ENCODE data around the gene PELO.
"Not testable (repeated sequence)": the region's sequence is repeated elsewhere in the genome, so short reads cannot be mapped to it uniquely, and the experiment has no call there.

PELO gene

DNA sequence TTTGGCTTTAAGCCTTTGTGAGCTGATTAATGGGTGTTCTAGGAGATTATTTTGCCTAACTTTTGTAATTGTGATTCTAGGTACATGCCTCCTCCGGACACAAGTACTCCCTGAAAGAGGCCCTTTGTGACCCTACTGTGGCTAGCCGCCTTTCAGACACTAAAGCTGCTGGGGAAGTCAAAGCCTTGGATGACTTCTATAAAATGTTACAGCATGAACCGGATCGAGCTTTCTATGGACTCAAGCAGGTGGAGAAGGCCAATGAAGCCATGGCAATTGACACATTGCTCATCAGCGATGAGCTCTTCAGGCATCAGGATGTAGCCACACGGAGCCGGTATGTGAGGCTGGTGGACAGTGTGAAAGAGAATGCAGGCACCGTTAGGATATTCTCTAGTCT is 13.6 kb downstream of the PELO start:
- DNase-seq (ENCODE audit: low read depth), result no peak

DNA sequence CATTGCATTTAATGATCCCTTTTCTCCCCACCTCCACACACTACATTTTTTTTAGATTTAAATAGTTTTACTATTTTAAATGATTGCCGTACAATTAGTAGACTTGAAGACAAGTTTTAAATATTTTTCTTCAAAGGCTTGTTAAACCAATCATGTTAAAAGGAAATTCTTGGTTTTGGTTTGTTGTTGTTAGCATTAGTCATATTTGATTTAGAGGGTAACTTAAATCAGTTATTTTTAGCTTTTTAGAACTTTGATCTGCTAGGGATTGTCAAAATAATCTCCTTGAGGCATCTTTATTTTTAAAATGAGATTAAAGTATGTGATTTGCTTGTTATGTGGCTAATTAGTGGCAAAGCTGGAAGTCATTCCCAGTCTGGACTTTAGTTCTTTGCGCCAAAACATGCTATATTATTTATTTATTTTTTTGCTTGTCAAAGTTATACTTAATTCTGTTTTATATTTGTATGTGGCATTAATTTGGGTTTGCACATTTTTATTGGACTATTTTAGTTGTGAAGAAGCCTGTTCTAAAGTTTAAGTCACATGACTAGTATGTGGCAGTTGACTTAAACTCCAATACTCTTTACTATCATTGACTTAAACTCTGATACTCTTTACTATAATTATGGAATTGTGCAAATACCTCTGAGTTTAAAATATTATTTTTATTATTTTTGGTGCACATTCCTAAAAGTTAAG is 14.7 kb downstream of the PELO start:
- DNase-seq (ENCODE audit: low read depth), result no peak

DNA sequence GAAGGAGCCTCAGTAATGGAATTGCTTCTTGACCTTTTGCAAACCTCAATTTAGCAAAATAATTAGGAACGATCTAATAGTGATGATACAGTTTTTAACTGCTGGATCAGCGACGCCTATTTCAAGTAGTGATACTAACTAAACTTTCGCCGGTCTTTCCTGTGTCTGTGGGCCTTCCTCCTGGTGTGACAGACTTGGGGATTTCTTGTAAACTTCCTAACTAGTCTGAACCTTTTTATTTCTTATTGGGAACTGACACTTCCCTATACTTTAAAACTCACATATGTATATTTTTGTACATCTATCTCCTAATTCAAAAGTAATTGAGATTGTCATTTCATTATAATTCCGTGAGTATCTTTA is 15.2 kb downstream of the PELO start:
- DNase-seq (ENCODE audit: low read depth), result no peak

DNA sequence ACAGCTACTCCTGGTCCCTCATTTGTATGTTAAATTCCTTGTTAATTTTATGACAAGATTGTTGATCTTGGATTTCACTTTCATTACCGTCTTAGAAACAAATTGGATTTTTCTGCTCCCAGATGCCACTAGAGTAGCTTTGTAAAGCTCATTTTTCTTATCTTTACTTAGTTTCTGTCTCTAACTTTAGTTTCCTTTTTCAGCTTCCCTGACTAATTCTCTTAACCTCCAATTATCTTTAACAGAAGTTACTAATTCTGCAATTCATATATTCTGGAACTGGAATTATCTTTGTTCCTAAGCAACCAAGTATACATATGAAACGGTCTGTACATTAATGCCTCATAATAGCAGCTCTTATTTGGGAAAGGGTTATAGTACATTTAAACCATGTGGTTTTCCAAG is 16.7 kb downstream of the PELO start:
- DNase-seq (ENCODE audit: low read depth), result no peak

DNA sequence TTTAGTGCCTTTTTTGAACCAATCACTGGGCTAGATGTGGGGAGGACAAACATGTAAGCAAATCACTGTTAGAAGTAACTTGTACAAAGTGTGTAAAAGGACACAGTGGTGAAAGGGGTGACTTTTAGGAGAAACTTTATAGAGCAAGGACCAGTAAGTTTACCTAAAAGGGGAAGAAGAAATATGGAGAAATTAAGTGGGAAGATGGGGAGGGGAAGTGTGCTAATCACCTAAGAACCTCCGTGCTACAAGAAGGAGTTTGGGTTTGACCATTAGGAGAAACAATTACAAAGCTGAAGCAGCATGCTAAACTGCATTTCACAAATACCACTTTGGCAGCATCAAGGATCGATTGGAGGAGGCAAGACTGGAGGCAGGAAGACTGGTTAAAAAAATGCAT is 17.3 kb downstream of the PELO start:
- DNase-seq (ENCODE audit: low read depth), result no peak

DNA sequence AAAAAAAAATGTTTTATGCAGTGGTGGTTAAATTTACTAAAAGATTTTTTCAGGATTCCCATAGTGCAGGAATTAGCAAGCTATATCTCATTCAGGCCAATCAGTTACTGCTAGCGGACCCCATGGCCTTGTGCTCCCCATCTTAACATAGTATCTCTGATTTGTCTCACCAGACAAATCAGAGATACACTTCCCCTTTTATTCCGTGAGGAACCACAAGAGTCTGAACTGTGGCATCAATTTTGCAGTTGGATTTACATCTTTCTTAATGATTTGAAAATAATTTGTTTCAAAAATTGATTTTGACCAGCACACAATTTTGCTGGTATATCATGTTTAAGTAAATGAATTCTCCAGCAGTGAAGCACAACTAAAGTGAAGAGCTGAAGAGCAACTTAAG is 17.9 kb downstream of the PELO start:
- DNase-seq (ENCODE audit: low read depth), result no peak

DNA sequence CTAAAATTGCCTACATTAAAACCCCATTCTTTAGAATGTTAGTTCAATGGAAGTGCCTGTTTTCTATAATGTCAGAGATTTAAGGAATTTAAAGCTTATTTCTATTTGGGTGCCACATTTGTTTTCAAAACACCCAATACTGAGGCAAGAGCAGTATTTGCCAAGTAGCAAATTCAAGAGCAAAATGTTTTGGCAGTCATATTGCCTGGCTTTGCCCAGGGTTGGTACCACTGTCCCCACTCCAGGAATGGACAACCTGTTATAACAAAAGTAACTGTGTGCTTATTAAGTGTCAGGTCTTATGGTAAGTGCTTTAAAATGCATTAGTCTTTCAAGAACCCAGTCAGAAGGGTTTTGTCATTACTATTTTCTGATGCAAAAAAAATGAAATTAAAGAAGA is 19.3 kb downstream of the PELO start:
- DNase-seq (ENCODE audit: low read depth), result no peak

DNA sequence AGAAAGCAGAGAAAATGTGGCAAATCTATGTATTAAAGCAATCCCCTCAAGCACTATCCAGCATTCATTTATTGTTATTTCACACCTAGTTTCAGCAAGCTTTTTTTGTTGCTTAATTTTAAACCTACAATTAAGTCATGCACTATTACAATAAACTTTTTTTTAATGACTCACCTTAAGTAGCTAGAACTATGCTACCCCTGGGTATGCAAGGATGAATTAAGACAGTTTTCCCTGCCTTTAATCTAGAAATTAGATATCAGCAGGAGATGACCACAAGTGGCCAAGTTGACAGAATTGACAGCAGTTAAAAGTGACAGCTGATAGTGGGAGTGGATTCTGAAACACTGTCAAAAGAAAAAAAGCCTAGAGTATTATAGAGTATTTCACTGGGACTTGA is 20.0 kb downstream of the PELO start:
- DNase-seq (ENCODE audit: low read depth), result no peak

DNA sequence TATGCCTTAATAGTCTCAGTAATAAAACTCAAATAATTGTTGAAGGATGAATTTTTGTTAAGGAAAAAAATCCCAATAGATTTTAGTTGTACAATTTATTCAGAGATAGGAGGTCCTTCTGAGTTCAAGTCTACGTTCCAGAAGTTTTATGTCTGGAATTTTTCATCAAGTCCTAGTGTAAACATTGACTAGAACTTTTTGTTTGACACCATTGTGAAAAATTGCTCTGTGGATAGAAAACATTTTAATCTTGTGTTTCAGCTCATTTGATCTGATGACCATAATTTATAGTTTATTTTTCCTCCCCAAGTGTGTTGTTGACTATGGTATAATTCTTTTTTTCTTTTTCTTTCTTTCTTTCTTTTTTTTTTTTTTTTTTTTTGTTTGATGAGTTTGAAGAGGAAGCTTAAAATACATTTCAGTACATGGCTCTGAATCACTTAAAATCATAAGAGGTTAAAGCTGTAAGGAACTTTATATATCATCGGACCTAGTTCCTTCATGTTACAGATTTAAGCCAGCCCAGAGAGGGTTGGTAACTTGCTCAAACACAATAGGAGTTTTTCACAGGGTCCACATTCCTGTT is 20.7 kb downstream of the PELO start:
- no peak for DNase-seq (ENCODE audit: low read depth)

DNA sequence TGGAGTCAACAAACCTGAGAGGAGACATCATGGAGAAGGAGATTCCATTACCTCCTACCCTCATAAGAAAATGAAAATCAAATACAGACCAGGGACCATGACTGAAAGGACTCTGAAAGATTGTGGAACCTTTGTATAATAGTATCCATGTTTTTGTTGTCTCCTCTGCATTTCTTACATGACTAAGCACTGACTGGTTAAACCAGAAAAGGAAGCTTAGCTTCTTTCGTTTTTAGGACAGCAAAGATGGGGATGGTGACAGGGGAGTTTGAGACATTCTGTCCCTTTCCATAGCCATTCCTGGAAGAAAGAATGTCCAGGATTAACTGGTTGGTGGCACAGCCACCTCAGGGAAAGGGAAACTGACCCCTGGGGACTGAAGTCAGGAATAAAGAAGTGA is 22.2 kb downstream of the PELO start:
- no peak for DNase-seq (ENCODE audit: low read depth)

DNA sequence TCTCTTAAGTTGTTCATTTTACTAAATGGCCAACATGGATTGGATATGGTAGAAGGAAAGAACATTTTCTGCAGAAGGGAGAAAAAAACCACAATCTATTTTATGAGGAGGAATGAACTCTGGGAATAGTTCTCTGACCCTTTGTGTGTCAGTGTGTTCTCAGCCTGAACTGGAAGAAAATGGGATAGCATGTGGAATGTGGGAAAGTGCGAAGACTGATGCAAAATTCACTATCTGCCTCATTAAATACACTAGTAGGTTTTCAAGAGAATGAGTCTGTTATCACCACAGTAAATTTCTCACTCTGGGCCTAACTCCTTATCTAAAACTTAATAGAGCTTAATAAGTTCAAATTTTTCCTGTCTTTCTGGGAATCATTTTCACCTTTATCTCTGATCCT is 22.7 kb downstream of the PELO start:
- no peak for DNase-seq (ENCODE audit: low read depth)

DNA sequence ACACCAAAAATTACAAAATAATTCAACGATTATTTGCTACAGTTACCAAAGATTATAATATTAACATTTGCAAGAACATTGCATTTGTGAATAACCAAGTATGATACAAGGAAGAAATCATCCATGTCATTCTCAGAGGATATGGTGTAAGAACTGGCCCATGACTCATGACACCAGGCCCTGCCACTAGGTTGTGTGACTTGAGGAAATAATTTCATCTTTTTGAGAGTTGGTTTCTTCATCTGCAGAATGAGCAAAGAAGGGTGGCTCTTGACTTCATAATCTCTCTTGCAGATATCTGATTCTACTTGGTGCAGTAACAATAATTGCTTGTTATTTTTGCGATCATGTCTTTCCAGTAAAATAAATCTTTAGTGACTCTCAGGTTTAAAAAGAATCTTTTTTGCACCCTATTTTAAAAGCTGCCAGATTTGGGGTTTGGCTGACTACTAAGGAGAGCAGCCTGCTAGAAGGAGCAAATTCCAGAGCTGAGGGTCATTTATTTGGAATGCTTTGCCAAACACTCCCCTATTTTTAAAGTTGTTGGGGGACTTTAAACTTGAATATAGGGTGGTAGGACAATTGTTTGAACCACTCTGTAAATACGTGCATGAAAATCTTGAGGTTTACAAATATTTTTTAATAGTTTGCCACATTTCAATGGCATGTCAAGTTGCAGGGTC is 23.5 kb downstream of the PELO start:
- no peak for DNase-seq (ENCODE audit: low read depth)

DNA sequence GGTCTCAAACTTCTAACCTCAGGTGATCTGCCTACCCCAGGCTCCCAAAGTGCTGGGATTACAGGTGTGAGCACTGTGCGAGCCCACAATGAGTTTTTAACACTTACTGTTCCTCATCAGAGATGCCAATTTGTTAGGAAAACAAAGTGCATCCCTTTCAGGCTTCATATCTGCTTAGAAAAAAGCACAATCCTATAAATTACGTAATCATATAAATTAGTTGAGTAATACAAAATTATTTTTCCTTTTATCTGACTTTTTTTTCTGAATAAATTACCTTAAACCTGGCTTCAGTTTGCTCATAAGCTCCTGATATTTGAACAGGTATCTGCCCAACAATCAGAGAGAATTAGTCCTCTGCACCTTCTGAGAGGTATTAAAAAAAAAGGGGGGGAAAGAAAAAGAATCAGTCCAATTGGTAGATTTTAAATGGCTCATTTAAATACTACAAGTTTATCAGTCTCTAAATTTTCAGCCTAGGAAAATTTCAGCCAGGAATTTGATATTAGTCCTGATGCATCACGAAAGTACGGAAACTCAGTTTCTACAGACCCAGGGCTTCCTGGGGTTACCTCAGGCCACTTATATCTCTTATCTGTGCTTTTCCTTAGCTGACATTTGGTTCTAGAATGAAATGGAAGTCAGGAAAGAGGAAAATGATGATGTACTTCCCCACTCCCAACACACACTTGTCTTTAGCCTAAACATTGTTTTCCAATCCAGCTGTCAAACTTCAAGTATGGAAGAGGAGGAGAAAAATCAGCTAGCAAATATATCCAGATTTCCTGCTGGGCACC is 26.8 kb downstream of the PELO start:
- no peak for DNase-seq (ENCODE audit: low read depth)

DNA sequence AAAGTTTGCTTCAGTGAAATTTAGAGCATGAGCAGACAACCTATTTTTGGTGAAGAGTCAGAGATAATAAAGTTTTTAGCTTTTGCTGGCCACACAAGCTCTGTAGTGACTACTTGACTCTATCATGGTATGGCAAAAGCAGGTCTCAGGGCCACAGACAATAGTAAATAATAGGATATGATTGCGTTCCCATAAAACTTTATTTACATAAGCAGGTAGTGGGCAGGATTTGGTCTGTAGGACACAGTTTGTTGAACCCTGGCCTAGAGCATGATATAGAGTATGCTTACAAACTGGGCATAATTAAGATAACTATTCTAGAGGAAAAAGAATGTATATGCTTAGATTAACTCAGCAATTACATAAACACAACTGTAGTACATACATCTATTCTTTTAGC is 30.1 kb downstream of the PELO start:
- DNase-seq (ENCODE audit: low read depth), result no peak

DNA sequence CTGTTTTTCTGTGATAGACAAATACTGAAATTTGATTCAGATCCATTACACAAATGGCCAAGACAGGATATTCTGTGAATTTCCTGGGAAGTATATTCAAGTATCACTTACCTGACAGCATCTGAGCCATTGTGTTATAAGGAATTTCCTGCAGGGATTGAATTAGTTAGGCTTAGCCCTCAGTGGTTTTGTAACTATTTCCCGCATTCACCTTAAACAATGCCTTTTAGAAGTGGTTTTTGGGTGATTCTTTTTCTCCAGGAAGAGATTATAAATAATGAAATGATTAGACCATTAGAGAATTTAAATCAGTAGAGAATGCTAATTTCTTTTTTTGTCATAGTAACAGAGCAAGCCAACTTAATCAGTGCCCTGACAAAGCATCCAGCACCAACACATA is 30.6 kb downstream of the PELO start:
- no peak for DNase-seq (ENCODE audit: low read depth)

DNA sequence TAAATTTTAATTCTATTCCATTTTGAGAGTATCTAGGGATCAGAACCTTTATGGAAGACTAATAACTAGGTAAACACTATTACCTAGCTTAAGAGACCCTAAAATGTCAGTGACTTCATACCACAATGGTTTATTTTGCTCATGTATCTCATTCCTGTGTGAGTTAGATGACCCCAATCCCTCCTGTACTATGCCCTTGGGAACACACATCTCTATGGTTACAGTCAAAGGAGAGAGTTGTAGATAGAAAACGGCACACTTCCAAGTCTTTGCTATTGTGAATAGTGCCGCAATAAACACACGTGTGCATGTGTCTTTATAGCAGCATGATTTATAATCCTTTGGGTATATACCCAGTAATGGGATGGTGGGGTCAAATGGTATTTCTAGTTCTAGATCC is 31.1 kb downstream of the PELO start:
- not testable (repeated sequence) for DNase-seq (ENCODE audit: low read depth)

DNA sequence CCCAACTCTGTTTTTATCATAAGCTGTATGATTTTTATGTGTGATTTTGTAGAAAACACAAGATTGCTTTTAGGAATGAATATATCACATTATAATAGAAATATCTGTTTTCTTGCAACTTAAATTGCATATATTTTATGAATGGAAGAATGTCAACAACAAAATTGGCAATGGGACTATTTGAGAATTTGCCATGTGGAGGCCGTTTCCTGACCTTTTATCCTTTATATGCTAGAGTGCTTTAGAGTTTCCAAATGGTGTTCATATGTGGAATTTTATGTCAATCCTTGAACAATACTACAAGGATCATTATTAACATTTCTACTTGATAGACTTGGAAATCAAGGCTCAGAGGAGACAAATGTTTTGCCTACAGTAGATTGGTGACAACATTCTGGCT is 34.2 kb downstream of the PELO start:
- DNase-seq (ENCODE audit: low read depth), result no peak

DNA sequence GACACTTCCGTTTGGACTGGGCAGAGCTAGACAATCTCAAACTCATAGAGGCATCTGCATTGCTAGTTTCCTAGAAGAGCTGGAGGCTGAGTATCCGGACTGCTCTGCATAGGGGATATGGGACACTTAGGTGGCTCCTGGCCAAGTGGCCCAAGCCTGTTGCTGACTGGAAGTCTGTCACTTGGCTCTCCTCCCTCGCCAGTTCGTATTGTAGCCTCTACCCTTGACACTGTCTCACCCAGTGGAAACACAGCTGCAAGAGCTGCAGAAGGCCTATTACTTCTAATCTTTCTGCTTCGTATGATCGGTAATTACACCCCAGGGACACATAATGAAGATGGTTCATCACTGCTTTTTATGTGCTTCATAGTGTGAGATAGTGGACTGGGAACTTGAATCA is 34.7 kb downstream of the PELO start:
- DNase-seq (ENCODE audit: low read depth), result no peak

DNA sequence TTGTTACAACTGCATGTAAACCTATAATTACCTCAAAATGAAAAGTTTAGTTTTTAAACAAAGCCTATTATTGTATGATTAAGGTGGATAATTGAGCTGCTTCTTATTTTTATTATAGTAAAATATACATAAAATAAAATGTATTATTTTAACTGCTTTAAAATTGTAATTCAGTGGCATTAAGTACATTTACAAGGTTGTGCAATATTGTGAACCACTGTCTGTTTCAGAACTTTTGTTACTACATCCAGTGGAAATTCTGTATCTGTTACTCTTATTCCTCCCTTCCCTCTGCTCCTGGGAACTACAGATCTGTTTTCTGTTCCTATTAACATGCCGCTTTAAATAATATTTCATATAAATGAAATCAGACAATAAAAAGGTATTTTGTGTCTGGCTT is 37.1 kb downstream of the PELO start:
- DNase-seq (ENCODE audit: low read depth), result no peak

DNA sequence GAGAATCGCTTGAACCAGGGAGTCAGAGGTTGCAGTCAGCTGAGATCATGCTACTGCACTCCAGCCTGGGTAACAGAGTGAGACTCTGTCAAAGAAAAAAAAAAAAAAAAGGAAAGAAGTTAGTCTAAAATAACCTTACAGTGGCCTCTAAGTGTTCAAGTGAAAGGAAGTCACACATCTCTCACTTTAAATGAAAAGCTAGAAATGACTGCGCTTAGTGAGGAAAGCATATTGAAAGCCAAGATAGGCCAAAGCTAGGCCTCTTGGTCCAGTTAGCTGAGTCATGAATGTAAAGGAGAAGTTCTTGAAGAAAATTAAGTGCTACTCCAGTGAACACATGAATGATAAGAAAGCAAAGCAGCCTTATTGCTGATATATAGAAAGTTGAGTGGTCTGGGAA is 38.1 kb downstream of the PELO start:
- DNase-seq (ENCODE audit: low read depth), result no peak

DNA sequence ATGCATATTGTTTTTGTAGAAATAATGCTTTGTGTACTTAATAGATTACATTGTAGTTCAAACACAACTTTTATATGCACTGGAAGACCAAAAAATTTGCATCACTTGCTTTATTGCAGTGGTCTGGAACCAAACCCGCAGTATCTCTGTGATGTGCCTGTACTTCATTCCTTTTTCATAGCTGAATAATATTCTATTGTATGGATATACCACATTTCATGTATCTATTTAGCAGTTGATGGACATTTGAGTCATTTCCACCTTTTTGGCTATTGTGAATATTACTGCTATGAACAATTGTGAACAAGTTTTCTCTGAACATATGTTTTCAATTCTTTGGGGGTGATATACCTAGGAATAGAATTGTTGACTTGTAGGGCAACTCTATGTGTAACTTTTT is 40.1 kb downstream of the PELO start:
- DNase-seq (ENCODE audit: low read depth), result no peak

DNA sequence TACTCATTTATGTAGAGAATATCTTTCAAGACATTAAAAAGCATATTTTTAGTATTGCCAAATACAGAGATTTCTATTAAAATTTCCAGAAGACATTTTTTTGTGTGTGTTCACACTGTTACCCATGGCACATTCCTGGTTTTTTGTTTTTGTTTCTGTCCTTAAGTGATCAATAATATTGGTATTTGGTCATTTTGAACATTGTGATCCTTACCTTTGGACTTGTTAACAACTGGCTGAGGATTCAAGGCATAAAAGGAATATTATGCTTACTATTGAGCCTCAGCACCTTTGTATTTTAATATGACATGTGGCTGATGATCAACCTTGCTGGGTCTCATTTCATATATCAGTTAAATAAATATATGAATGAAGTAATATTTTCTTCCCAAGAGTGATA is 41.9 kb downstream of the PELO start:
- DNase-seq (ENCODE audit: low read depth), result no peak

DNA sequence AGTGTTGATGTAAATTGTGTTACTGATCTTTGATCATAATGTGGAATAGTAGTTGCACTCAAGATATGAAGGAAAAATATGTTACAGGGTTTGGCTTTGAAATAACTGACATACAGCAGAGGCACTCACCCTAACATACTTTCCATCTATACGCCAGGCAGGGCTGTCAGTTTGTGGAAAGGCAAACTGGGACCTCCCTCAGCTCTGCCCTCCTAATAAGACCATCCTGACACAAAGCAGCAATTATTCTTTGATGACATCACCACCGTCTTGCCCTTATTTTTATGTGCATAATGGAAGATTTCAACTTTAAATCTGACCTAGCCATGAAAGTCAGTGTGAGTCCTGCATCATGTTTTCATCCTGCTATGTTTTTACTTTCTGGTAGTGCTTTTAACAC is 42.9 kb downstream of the PELO start:
- no peak for DNase-seq (ENCODE audit: low read depth)
